K562 (cell line): ENCODE results near the gene LRRC7. TPM values are rescaled to one million over a fixed set of nuclear protein-coding genes. Genes with fewer than 3 reads are reported as not detected.

Source experiments
- ATF1 ChIP-seq, 2 experiments: fragments of 450-650 bp in 1 of 2; IDR thresholded peaks; 2 replicates each; pipeline ENCODE4 v1.6.1; 2016; ENCODE audit warnings: missing compliant biosample characterization in 1 of 2, missing genetic modification characterization in 1 of 2
- ATF3 ChIP-seq, 2 experiments: fragments of 450-650 bp in 1 of 2; sonication (generic) in 1 of 2; formaldehyde crosslinking in 1 of 2; IDR thresholded peaks in 1 of 2; conservative IDR thresholded peaks in 1 of 2; 2 replicates each; pipeline versions ENCODE4 v1.6.1 to v1.8.1; 2016 to 2023; ENCODE audit warnings: mild to moderate bottlenecking in 2 of 2, moderate library complexity in 2 of 2, inconsistent platforms in 1 of 2, missing genetic modification reagents in 1 of 2
- BRCA1 ChIP-seq, 2 experiments: fragments of 450-650 bp in 1 of 2; sonication (generic) in 1 of 2; formaldehyde crosslinking in 1 of 2; IDR thresholded peaks; 2 replicates each; pipeline versions ENCODE4 v1.5.0 to v1.6.1; 2017 to 2020; ENCODE audit warnings: mild to moderate bottlenecking in 1 of 2, missing genetic modification reagents in 1 of 2
- GATA2 ChIP-seq: sonication (generic); formaldehyde crosslinking; IDR thresholded peaks from 2 replicates; pipeline ENCODE4 v1.4.0; 2020; ENCODE audit warnings: mild to moderate bottlenecking, missing genetic modification reagents
- RBM39 ChIP-seq: fragments of 200-400 bp; formaldehyde crosslinking; optimal IDR thresholded peaks from 2 replicates; pipeline ENCODE3; 2018; ENCODE audit warnings: low read depth, low read length
- RHOXF2B ChIP-seq: fragments of 250-450 bp; sonication (Bioruptor Pico); conservative IDR thresholded peaks from 2 replicates; pipeline ENCODE4 v1.5.1; 2021
- SP2 ChIP-seq: IDR thresholded peaks from 2 replicates; pipeline ENCODE4 v1.6.1; 2011; ENCODE audit warnings: mild to moderate bottlenecking, low read depth, low read length, moderate library complexity; ENCODE audit not compliant: poor library complexity, severe bottlenecking; ENCODE audit errors: extremely low read depth
- U2AF1 ChIP-seq: fragments of 200-400 bp; formaldehyde crosslinking; optimal IDR thresholded peaks from 2 replicates; pipeline ENCODE3; 2017; ENCODE audit warnings: mild to moderate bottlenecking, low read depth, low read length, moderate library complexity
- ZNF740 ChIP-seq, 3 experiments: fragments of 200-800 bp in 1 of 3; sonication (Bioruptor generic) in 1 of 3; sonication (generic) in 1 of 3; formaldehyde crosslinking in 1 of 3; IDR thresholded peaks; 2 replicates each; pipeline versions ENCODE4 v1.6.1 to v1.8.0; 2016 to 2022; ENCODE audit warnings: mild to moderate bottlenecking in 2 of 3, missing compliant biosample characterization in 2 of 3, missing genetic modification characterization in 2 of 3, missing genetic modification reagents in 1 of 3
- ZNF780A ChIP-seq: fragments of 250-450 bp; sonication (Bioruptor Pico); IDR thresholded peaks from 2 replicates; pipeline ENCODE4 v1.5.0; 2021; ENCODE audit warnings: mild to moderate bottlenecking
- polyA plus RNA-seq, 8 experiments: library from polyadenylated mRNA; depleted of rRNA in 4 of 8; stranded (reverse) in 5 of 8; unstranded in 3 of 8; fragments of >200 nt; fragmentation: Nextera tagmentation in 2 of 8; fragmentation: Illumina TruSeq in 1 of 8; extraction: Ambion mirVana in 2 of 8; extraction: Trizol in 1 of 8; gene quantifications; 2 replicates each; pipeline versions ENCODE4 v1.2.1 to v1.2.3, GENCODE V29; 2011 to 2014; ENCODE audit warnings: inconsistent platforms in 1 of 8, missing spikeins in 1 of 8
- total RNA-seq, 7 experiments: library from RNA; depleted of rRNA in 6 of 7; stranded (reverse); fragments of >200 nt in 6 of 7; fragmentation: Illumina TruSeq in 2 of 7; extraction: Trizol in 2 of 7; gene quantifications; 2 replicates each; pipeline versions ENCODE4 v1.2.1 to v1.2.3, GENCODE V29; 2011 to 2021; ENCODE audit warnings: low replicate concordance in 1 of 7
- TF ChIP-seq, protein P1 (sequence below), 2 experiments: fragments of 450-650 bp in 1 of 2; sonication (generic) in 1 of 2; formaldehyde crosslinking in 1 of 2; IDR thresholded peaks; 2 replicates each; pipeline versions ENCODE4 v1.7.1 to v1.9.0; 2016 to 2022; ENCODE audit warnings: inconsistent platforms in 1 of 2, mild to moderate bottlenecking in 1 of 2, missing genetic modification reagents in 1 of 2

Gene LRRC7
- total and polyA plus RNA-seq, 9 of the 15 experiments (the other 6 are each of a cell fraction or from before 2014, with no cell fraction given) = 0.09 to 0.94 (median 0.49) TPM

DNA sequence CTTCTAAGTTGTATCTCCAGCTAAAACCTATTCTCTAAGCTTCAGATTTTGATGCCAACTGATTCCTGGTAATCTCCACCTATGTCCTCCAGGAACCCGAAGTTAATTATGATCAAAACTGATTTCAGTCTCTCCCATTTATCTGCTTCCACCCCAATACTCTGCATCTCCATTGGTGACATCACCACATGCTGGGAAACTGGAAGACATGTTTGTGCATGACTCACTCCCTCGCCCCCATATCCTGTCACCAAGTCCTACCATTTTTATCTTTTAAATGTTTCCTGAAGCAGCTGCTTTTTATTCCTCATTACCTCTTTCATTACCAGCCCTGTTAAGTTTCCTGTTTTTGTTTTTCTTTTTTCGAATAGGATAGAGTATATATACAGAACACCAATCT, 409.2 kb downstream of the LRRC7 start (continued):
- TF ChIP-seq, protein P1, sequence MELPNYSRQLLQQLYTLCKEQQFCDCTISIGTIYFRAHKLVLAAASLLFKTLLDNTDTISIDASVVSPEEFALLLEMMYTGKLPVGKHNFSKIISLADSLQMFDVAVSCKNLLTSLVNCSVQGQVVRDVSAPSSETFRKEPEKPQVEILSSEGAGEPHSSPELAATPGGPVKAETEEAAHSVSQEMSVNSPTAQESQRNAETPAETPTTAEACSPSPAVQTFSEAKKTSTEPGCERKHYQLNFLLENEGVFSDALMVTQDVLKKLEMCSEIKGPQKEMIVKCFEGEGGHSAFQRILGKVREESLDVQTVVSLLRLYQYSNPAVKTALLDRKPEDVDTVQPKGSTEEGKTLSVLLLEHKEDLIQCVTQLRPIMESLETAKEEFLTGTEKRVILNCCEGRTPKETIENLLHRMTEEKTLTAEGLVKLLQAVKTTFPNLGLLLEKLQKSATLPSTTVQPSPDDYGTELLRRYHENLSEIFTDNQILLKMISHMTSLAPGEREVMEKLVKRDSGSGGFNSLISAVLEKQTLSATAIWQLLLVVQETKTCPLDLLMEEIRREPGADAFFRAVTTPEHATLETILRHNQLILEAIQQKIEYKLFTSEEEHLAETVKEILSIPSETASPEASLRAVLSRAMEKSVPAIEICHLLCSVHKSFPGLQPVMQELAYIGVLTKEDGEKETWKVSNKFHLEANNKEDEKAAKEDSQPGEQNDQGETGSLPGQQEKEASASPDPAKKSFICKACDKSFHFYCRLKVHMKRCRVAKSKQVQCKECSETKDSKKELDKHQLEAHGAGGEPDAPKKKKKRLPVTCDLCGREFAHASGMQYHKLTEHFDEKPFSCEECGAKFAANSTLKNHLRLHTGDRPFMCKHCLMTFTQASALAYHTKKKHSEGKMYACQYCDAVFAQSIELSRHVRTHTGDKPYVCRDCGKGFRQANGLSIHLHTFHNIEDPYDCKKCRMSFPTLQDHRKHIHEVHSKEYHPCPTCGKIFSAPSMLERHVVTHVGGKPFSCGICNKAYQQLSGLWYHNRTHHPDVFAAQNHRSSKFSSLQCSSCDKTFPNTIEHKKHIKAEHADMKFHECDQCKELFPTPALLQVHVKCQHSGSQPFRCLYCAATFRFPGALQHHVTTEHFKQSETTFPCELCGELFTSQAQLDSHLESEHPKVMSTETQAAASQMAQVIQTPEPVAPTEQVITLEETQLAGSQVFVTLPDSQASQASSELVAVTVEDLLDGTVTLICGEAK (IDR thresholded peaks at IDR 0.05) = no peak
- TF ChIP-seq, protein P1 (CRISPR knock-in tag; IDR thresholded peaks at IDR 0.05) = no peak
- TF ChIP-seq GATA2 (CRISPR knock-in tag) (no peak), ATF3 (IDR thresholded peaks at IDR 0.05) (peak; percentile 90), ATF3 (CRISPR knock-in tag; conservative IDR thresholded peaks at IDR 0.05) (no peak), ZNF740 (CRISPR knock-in tag; IDR thresholded peaks at IDR 0.05) (no peak), ZNF740 (tag; IDR thresholded peaks at IDR 0.05) (no peak), SP2 (no peak), U2AF1 (no peak), RHOXF2B (CRISPR knock-in tag) (no peak), ZNF780A (CRISPR knock-in tag) (no peak), ATF1 (CRISPR knock-in tag; IDR thresholded peaks at IDR 0.05) (no peak), ATF1 (tag; IDR thresholded peaks at IDR 0.05) (0 out of 2 replicates have a peak, but pooled peaks have one; percentile 26), RBM39 (no peak), BRCA1 (IDR thresholded peaks at IDR 0.05) (no peak), BRCA1 (CRISPR knock-in tag; IDR thresholded peaks at IDR 0.05) (no peak)
